Esophagus muscularis mucosa (tissue), 4 donors: Measurements from ENCODE around the gene CLTC. TPM values are rescaled to one million over a fixed set of nuclear protein-coding genes. Genes with fewer than 3 reads are reported as not detected.
A peak's percentile ranks its signal among the peaks of the same experiment; 100 is the strongest.

Experiments used
- DNase-seq: peaks from one replicate; pipeline ENCODE4 v3.0.0-alpha.2; 2017; ENCODE audit errors: extremely low spot score
- H3K27ac ChIP-seq, 4 donors: fragments of 200-600 bp; sonication (generic); replicated peaks in 1 of 4; 1 replicate in 3 of 4; 2 replicates in 1 of 4; pipeline ENCODE4 v1.5.1; 2016 to 2019; ENCODE audit warnings: mild to moderate bottlenecking in 1 of 4
- H3K27me3 ChIP-seq, 4 donors: fragments of 200-600 bp; sonication (generic); one replicate each; pipeline versions ENCODE4 v1.5.1 to v1.6.0; 2016 to 2019
- H3K36me3 ChIP-seq, 4 donors: fragments of 200-600 bp; sonication (generic); one replicate each; pipeline ENCODE4 v1.5.1; 2016 to 2019
- H3K4me1 ChIP-seq, 4 donors: fragments of 200-600 bp; sonication (generic); one replicate each; pipeline ENCODE4 v1.5.1; 2016 to 2019
- H3K4me3 ChIP-seq, 4 donors: fragments of 200-600 bp; sonication (generic); 1 replicate in 2 of 4; 2 replicates in 2 of 4; pipeline ENCODE4 v1.5.1; 2016 to 2019; ENCODE audit warnings: mild to moderate bottlenecking in 4 of 4, moderate library complexity in 1 of 4
- H3K9me3 ChIP-seq, 4 donors: fragments of 200-600 bp; sonication (generic); 1 replicate in 3 of 4; 2 replicates in 1 of 4; pipeline ENCODE4 v1.5.1; 2016 to 2019
- EP300 ChIP-seq: sonication (generic); formaldehyde crosslinking; IDR thresholded peaks from one replicate; pipeline ENCODE4 v1.6.1; 2017; ENCODE audit warnings: antibody characterized with exemption
- POLR2A ChIP-seq: fragments of 450-650 bp; IDR thresholded peaks from one replicate; pipeline ENCODE4 v1.6.1; 2017; ENCODE audit warnings: antibody characterized with exemption, moderate library complexity, mild to moderate bottlenecking, low read depth
- POLR2AphosphoS5 ChIP-seq, 2 donors: sonication (generic); formaldehyde crosslinking; IDR thresholded peaks; one replicate each; pipeline ENCODE4 v1.6.1; 2017; ENCODE audit warnings: antibody characterized with exemption in 2 of 2
- WGBS: methylation state at CpG from one replicate; pipeline ENCODE4 v1.1.5; 2018; 5-methylcytosine and 5-hydroxymethylcytosine counted together
- intact Hi-C: fragments of 100-400 bp; cut with DNase I; formaldehyde crosslinking; loops from one replicate; pipeline ENCODE4 v1.15.1; 2023
- total RNA-seq, 4 donors: library from RNA; depleted of rRNA; stranded (reverse); fragments of >200 nt; gene quantifications; one replicate each; pipeline versions ENCODE4 v1.1.0 to v1.2.1, GENCODE V29; 2016
- TF ChIP-seq, protein P1 (sequence below), 3 experiments: fragments of 200-600 bp in 2 of 3; fragments of 450-650 bp in 1 of 3; sonication (generic) in 2 of 3; IDR thresholded peaks; one replicate each; pipeline ENCODE4 v1.5.1; 2017 to 2019; ENCODE audit warnings: antibody characterized with exemption in 3 of 3, mild to moderate bottlenecking in 2 of 3, moderate library complexity in 1 of 3

CLTC gene
- total RNA-seq, 4 donors from 2014 or later: 206 to 283 (median 252) TPM

DNA sequence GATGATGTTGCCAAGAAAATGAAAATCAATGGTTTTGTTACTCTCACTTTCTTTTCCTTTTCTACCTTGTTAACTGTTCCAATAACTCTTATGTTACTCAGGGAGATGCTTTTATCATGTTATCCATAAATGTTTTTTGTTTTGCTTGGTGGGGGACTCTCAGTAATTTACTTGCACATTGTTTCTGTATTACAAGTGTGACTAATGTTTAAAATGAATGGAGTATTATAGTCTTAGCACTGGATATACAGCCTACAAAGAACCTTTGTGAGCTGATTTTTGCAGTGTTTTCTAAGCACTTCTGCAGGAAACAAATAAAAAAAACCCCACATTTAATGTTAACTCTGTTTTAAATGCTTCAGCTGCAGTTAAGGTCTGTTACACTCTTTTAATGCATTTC, 99.8 kb downstream of the CLTC start:
- no peaks in the 10 kb centered on the region for H3K27me3 ChIP-seq
- no peak for DNase-seq
- H3K4me3 ChIP-seq: no peak overlapping the region
- H3K9me3 ChIP-seq: no peaks in the 10 kb centered on the region
- no peak overlapping the region for H3K27ac ChIP-seq
- intact Hi-C loops: no loop called here
- H3K36me3 ChIP-seq: no peaks in the 10 kb centered on the region
- peaks cover 0 to 35% (median 28%) of the 10 kb centered on the region in 4 donors for H3K4me1 ChIP-seq
- TF ChIP-seq, protein P1, sequence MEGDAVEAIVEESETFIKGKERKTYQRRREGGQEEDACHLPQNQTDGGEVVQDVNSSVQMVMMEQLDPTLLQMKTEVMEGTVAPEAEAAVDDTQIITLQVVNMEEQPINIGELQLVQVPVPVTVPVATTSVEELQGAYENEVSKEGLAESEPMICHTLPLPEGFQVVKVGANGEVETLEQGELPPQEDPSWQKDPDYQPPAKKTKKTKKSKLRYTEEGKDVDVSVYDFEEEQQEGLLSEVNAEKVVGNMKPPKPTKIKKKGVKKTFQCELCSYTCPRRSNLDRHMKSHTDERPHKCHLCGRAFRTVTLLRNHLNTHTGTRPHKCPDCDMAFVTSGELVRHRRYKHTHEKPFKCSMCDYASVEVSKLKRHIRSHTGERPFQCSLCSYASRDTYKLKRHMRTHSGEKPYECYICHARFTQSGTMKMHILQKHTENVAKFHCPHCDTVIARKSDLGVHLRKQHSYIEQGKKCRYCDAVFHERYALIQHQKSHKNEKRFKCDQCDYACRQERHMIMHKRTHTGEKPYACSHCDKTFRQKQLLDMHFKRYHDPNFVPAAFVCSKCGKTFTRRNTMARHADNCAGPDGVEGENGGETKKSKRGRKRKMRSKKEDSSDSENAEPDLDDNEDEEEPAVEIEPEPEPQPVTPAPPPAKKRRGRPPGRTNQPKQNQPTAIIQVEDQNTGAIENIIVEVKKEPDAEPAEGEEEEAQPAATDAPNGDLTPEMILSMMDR (IDR thresholded peaks at IDR 0.05): no peak
- TF ChIP-seq POLR2A (no peak), EP300 (no peak), POLR2AphosphoS5 (IDR thresholded peaks at IDR 0.05) (no peak)

DNA sequence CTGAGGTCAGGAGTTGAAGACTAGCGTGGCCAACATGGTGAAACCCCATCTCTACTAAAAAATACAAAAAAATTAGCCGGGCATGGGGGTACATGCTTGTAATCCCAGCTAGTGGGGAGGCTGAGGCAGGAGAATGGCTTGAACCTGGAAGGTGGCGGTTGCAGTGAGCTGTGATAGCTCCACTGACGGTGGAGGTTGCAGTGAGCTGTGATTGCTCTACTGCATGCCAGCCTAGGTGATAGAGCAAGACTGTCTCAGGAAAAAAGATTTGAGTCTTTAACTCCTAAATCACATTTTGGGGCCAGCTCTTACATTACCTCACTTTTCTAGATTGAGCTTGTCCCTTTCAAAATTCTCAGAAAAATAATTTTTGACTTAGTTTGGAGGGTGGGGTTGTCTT, 102.9 kb downstream of the CLTC start:
- Histone ChIP-seq H3K4me1 (peaks cover 3 to 31% (median 21%) of the 10 kb centered on the region in 4 donors), H3K4me3 (no peak overlapping the region), H3K27me3 (no peaks in the 10 kb centered on the region), H3K27ac (no peak overlapping the region), H3K9me3 (no peaks in the 10 kb centered on the region), H3K36me3 (no peaks in the 10 kb centered on the region)
- intact Hi-C loops: no loop called here
- no peak for DNase-seq
- WGBS: 97% methylated on average over 4 of the region's 4 CpGs
- no peak for TF ChIP-seq POLR2AphosphoS5 (IDR thresholded peaks at IDR 0.05)

DNA sequence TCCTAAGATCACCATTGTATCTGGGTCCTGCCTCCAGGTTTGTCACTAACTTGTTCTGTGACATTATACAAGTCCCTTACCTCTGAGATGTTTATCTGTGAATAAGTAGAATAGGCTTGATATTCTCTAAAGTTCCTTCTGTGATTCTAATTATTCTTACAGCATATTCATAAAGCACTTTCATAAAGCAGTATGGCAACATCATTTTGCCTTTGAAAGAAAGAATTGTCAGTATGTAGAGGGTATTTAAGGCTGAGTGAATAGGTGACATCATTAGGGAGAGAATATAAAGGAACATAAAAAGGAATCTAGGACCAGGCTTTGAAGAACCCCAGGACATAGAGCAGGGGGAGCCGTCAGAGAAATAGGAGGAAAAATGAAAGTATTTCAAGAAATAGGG, 103.3 kb downstream of the CLTC start:
- Histone ChIP-seq H3K9me3 (no peaks in the 10 kb centered on the region), H3K4me3 (no peak overlapping the region), H3K27ac (no peak overlapping the region), H3K4me1 (peaks cover 3 to 31% (median 20%) of the 10 kb centered on the region in 4 donors), H3K27me3 (no peaks in the 10 kb centered on the region), H3K36me3 (no peaks in the 10 kb centered on the region)
- intact Hi-C loops: no loop called here
- no peak for DNase-seq
- 76% methylated on average over 1 of the region's 1 CpG for WGBS
- TF ChIP-seq POLR2AphosphoS5 (IDR thresholded peaks at IDR 0.05) (no peak), EP300 (no peak), POLR2A (no peak)
- TF ChIP-seq, protein P1 (IDR thresholded peaks at IDR 0.05): no peak

DNA sequence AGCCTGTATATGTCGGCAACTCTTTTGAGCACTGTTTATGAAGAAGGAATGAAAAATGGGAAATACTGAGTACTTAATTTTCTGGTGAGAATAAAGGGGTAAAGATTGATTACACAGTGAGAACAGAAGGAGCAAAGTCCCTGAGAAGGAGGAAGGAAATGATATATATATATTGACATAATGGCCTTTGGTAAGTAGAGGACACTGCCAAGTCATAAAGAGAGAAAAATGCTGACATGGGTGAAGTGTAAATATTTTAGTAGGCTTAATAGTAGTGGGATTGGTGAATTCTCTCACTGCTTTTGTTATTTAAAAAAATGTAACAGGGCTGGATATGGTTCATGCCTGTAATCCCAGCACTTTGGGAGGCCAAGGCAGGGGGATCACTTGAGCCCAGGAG, 103.9 kb downstream of the CLTC start:
- Histone ChIP-seq H3K4me1 (peaks cover 3 to 31% (median 20%) of the 10 kb centered on the region in 4 donors), H3K36me3 (no peaks in the 10 kb centered on the region), H3K9me3 (no peaks in the 10 kb centered on the region), H3K4me3 (no peak overlapping the region), H3K27ac (peak overlapping the region in 1 of 4 donors; percentile 50), H3K27me3 (no peaks in the 10 kb centered on the region)
- intact Hi-C loops: no loop called here
- TF ChIP-seq POLR2A: no peak
- TF ChIP-seq, protein P1 (IDR thresholded peaks at IDR 0.05): no peak
- TF ChIP-seq EP300: no peak
- TF ChIP-seq POLR2AphosphoS5 (IDR thresholded peaks at IDR 0.05): no peak
- no peak for DNase-seq
- WGBS: 61% methylated on average over 1 of the region's 1 CpG

DNA sequence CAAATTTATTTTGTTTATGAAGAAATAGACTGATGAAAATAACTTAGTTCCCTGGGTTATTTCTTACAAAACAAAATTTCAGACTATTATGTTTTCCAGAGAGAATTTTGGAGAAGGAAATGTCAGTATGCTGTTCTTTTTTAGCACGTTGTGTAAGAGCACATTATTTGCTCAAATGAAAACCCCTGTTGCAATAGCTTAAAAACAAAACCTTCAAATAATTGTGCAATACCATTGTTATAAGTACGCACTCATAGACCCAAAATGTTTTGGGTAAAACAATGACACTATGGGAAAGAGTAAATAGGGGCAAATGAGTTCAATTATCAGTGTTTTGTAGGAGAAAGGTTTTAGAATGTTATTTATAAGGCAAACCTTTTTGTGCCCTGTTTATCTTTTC, 106.0 kb downstream of the CLTC start:
- peaks cover 0 to 5% (median 0%) of the 10 kb centered on the region in 4 donors for H3K36me3 ChIP-seq
- H3K4me1 ChIP-seq: peaks cover 3 to 31% (median 23%) of the 10 kb centered on the region in 4 donors
- peak overlapping the region in 3 of 4 donors; percentile 44 to 50 (median 47) for H3K27ac ChIP-seq
- WGBS: 49% methylated on average over 2 of the region's 2 CpGs
- intact Hi-C loops: no loop called here
- no peaks in the 10 kb centered on the region for H3K9me3 ChIP-seq
- H3K27me3 ChIP-seq: no peaks in the 10 kb centered on the region
- TF ChIP-seq EP300: no peak
- TF ChIP-seq, protein P1 (IDR thresholded peaks at IDR 0.05): no peak
- peak in 1 of 2 donors; percentile 37 for TF ChIP-seq POLR2AphosphoS5 (IDR thresholded peaks at IDR 0.05)
- no peak for TF ChIP-seq POLR2A
- H3K4me3 ChIP-seq: no peak overlapping the region
- no peak for DNase-seq
